HL-60 (cell line): ENCODE results near the gene GPC5.

Source experiments
- DNase-seq, 2 experiments: peaks; one replicate each; pipeline ENCODE4 v3.0.0-alpha.2; 2010 to 2020; ENCODE audit warnings: low read depth in 1 of 2, low spot score in 1 of 2
- H3K27ac ChIP-seq: fragments of 250-450 bp; sonication (Bioruptor Pico); replicated peaks from 2 replicates; pipeline ENCODE4 v1.5.1; 2020; ENCODE audit warnings: mild to moderate bottlenecking, moderate library complexity
- H3K27me3 ChIP-seq: fragments of 250-450 bp; sonication (Bioruptor Pico); 2 replicates; pipeline ENCODE4 v1.5.1; 2021; ENCODE audit warnings: mild to moderate bottlenecking, moderate library complexity; ENCODE audit not compliant: insufficient read depth, poor library complexity, severe bottlenecking
- H3K4me3 ChIP-seq: replicated peaks from 2 replicates; pipeline ENCODE4 v1.5.1; 2011; ENCODE audit warnings: mild to moderate bottlenecking, control low read depth, low read length; ENCODE audit not compliant: insufficient read depth
- CTCF ChIP-seq: IDR thresholded peaks from one replicate; pipeline ENCODE4 v1.5.1; 2011; ENCODE audit warnings: low read length, control low read depth, inconsistent platforms; ENCODE audit not compliant: insufficient read depth
- GABPA ChIP-seq: IDR thresholded peaks from 2 replicates; pipeline ENCODE4 v1.6.1; 2012; ENCODE audit warnings: low read depth
- POLR2AphosphoS5 ChIP-seq: IDR thresholded peaks from 2 replicates; pipeline ENCODE4 v1.6.1; 2012; ENCODE audit warnings: low read depth
- REST ChIP-seq: IDR thresholded peaks from 2 replicates; pipeline ENCODE4 v1.6.1; 2012; ENCODE audit warnings: low read depth; ENCODE audit not compliant: insufficient replicate concordance
- SPI1 ChIP-seq: IDR thresholded peaks from 2 replicates; pipeline ENCODE4 v1.6.1; 2012; ENCODE audit warnings: low read depth, mild to moderate bottlenecking, borderline replicate concordance

The GPC5 gene

GRCh38 chr13:92590503-92590908, 1192.1 kb downstream of the GPC5 start:
- Histone ChIP-seq H3K27ac (no peak overlapping the region), H3K4me3 (no peak overlapping the region), H3K27me3 (no peaks in the 10 kb centered on the region)
- TF ChIP-seq POLR2AphosphoS5 (no peak), SPI1 (no peak), CTCF (no peak), REST (no peak), GABPA (no peak)
- DNase-seq: no peak

GRCh38 chr13:92591117-92591516, 1192.7 kb downstream of the GPC5 start:
- no peaks in the 10 kb centered on the region for H3K27me3 ChIP-seq
- no peak overlapping the region for H3K27ac ChIP-seq
- no peak for DNase-seq
- TF ChIP-seq SPI1 (no peak), CTCF (no peak), POLR2AphosphoS5 (no peak), GABPA (no peak), REST (no peak)
- H3K4me3 ChIP-seq: no peak overlapping the region

- Histone ChIP-seq H3K4me3 (no peak overlapping the region), H3K27me3 (no peaks in the 10 kb centered on the region), H3K27ac (no peak overlapping the region)
- no peak for TF ChIP-seq CTCF
- no peak for TF ChIP-seq GABPA
- DNase-seq: no peak
Observed at GRCh38 chr13:92592757-92593156, 1194.3 kb downstream of the GPC5 start.

- H3K4me3 ChIP-seq: no peak overlapping the region
- DNase-seq: no peak
- H3K27me3 ChIP-seq: no peaks in the 10 kb centered on the region
- H3K27ac ChIP-seq: no peak overlapping the region
- TF ChIP-seq REST (no peak), POLR2AphosphoS5 (no peak), GABPA (no peak), SPI1 (no peak), CTCF (no peak)
Observed at GRCh38 chr13:92602560-92602959, 1204.1 kb downstream of the GPC5 start.
